Endothelial cell of umbilical vein (primary cell): ENCODE data around the gene DZIP3. TPM values are rescaled to one million over a fixed set of nuclear protein-coding genes. Genes with fewer than 3 reads are reported as not detected.

Experiments
- BruUV-seq: library from RNA; stranded (reverse); fragments of 400-500 nt; replicated peaks from 2 replicates; lab custom pipeline; 2021; lab: Mats Ljungman, UMichigan
- CTCF ChIA-PET: fragments of 300-600, 350-600 bp; sonication (Branson Sonifier 250); formaldehyde crosslinking; loops from one replicate; lab custom pipeline; 2021; ENCODE audit warnings: antibody characterized with exemption, inconsistent platforms; lab: Charles Lee
- POLR2A ChIA-PET: fragments of 300-600, 350-600 bp; sonication (Branson Sonifier 250); formaldehyde crosslinking; loops from one replicate; lab custom pipeline; 2021; ENCODE audit warnings: antibody characterized with exemption, inconsistent platforms; lab: Charles Lee
- DNase-seq: peaks from one replicate; pipeline ENCODE4 v3.0.0-alpha.2; 2011; ENCODE audit warnings: low read depth, low spot score
- FAIRE-seq: peaks from 2 replicates; lab custom pipeline; 2011; peaks lifted over from hg19 to GRCh38; lab: Jason Lieb, UNC
- H2AFZ ChIP-seq: 2 replicates; pipeline ENCODE4 v1.6.0; 2012; ENCODE audit warnings: low read depth, low read length, control low read depth, inconsistent platforms
- H3K27ac ChIP-seq: 2 replicates; pipeline ENCODE4 v1.5.1; 2011; ENCODE audit warnings: low read depth, mild to moderate bottlenecking, control low read depth, low read length, moderate library complexity; ENCODE audit not compliant: insufficient read depth
- H3K27me3 ChIP-seq, 2 experiments: 2 replicates each; pipeline versions ENCODE4 v1.6.0 to v1.6.1; 2011; ENCODE audit warnings: low read length in 2 of 2, mixed read lengths in 1 of 2; ENCODE audit not compliant: control insufficient read depth in 2 of 2, insufficient read depth in 2 of 2
- H3K36me3 ChIP-seq, 2 experiments: 2 replicates in 1 of 2; 3 replicates in 1 of 2; pipeline ENCODE4 v1.5.1; 2011; ENCODE audit warnings: low read length in 2 of 2, mild to moderate bottlenecking in 1 of 2, moderate library complexity in 1 of 2; ENCODE audit not compliant: control insufficient read depth in 2 of 2, insufficient read depth in 2 of 2; ENCODE audit errors: extremely low read depth in 1 of 2
- H3K4me1 ChIP-seq: 3 replicates; pipeline ENCODE4 v1.5.1; 2011; ENCODE audit warnings: mild to moderate bottlenecking, low read length; ENCODE audit not compliant: control insufficient read depth, insufficient read depth; ENCODE audit errors: extremely low read depth
- H3K4me2 ChIP-seq: 2 replicates; pipeline ENCODE4 v1.6.1; 2011; ENCODE audit warnings: low read length, control low read depth, mixed read lengths; ENCODE audit not compliant: insufficient read depth
- H3K4me3 ChIP-seq, 3 experiments: fragments of 200-600 bp in 1 of 3; sonication (generic), shearing (Covaris generic) in 1 of 3; replicated peaks in 1 of 3; 2 replicates each; pipeline ENCODE4 v1.5.1; 2011 to 2016; ENCODE audit warnings: control low read depth in 3 of 3, low read length in 3 of 3, mild to moderate bottlenecking in 2 of 3, inconsistent platforms in 1 of 3, low read depth in 1 of 3, moderate library complexity in 1 of 3; ENCODE audit not compliant: insufficient read depth in 1 of 3
- H3K79me2 ChIP-seq: 2 replicates; pipeline ENCODE4 v1.6.0; 2012; ENCODE audit warnings: low read length, inconsistent platforms; ENCODE audit not compliant: control insufficient read depth, insufficient read depth
- H3K9ac ChIP-seq: replicated peaks from 2 replicates; pipeline ENCODE3; 2011; ENCODE audit warnings: low read length, control low read depth; ENCODE audit not compliant: insufficient read depth; ENCODE audit errors: extremely low read depth
- H3K9me1 ChIP-seq: replicated peaks from 3 replicates; pipeline ENCODE4 v1.6.0; 2011; ENCODE audit warnings: mild to moderate bottlenecking, low read length; ENCODE audit not compliant: control insufficient read depth, insufficient read depth; ENCODE audit errors: extremely low read depth
- H3K9me3 ChIP-seq: replicated peaks from 2 replicates; pipeline ENCODE4 v1.5.1; 2012; ENCODE audit warnings: low read length, inconsistent platforms; ENCODE audit not compliant: control insufficient read depth, insufficient read depth
- H4K20me1 ChIP-seq: replicated peaks from 2 replicates; pipeline ENCODE3; 2011; ENCODE audit warnings: mild to moderate bottlenecking, low read length; ENCODE audit not compliant: control insufficient read depth, insufficient read depth; ENCODE audit errors: extremely low read depth
- EZH2 ChIP-seq: IDR thresholded peaks from 2 replicates; pipeline ENCODE4 v1.6.1; 2012; ENCODE audit warnings: borderline replicate concordance, low read depth, mild to moderate bottlenecking, moderate library complexity, low read length, inconsistent platforms; ENCODE audit not compliant: severe bottlenecking
- FOS ChIP-seq: IDR thresholded peaks from 2 replicates; pipeline ENCODE4 v1.6.1; 2011; ENCODE audit warnings: mild to moderate bottlenecking, low read length, moderate library complexity, borderline replicate concordance; ENCODE audit not compliant: insufficient read depth
- GATA2 ChIP-seq: IDR thresholded peaks from 2 replicates; pipeline ENCODE4 v1.7.0; 2011; ENCODE audit warnings: low read depth, mild to moderate bottlenecking, moderate library complexity, mixed read lengths, low read length; ENCODE audit not compliant: insufficient read length, insufficient read depth
- JUN ChIP-seq: IDR thresholded peaks from 2 replicates; pipeline ENCODE4 v1.6.1; 2011; ENCODE audit warnings: borderline replicate concordance, low read depth; ENCODE audit not compliant: insufficient read length, insufficient read depth
- MYC ChIP-seq: IDR thresholded peaks from one replicate; pipeline ENCODE4 v1.6.1; 2011; ENCODE audit warnings: mild to moderate bottlenecking, low read depth, low read length
- POLR2A ChIP-seq: IDR thresholded peaks from 2 replicates; pipeline ENCODE4 v1.6.1; 2012; ENCODE audit warnings: low read depth, mild to moderate bottlenecking, control low read depth, low read length
- POLR2AphosphoS5 ChIP-seq: IDR thresholded peaks from 2 replicates; pipeline ENCODE4 v1.6.1; 2012; ENCODE audit warnings: low read depth, mild to moderate bottlenecking, control low read depth, low read length, moderate library complexity; ENCODE audit not compliant: insufficient read depth
- dilution Hi-C: fragments of 300-500 bp; cut with MboI; formaldehyde crosslinking; loops from one replicate; pipeline ENCODE4 v1.15.0; 2019; ENCODE audit warnings: low sequenced_read_pairs; ENCODE audit not compliant: extremely low pct_ligation_motif_present
- intact Hi-C: fragments of 100-400 bp; cut with micrococcal nuclease; formaldehyde crosslinking; loops from one replicate; pipeline ENCODE4 v1.10.0; 2022
- polyA plus RNA-seq, 4 experiments: library from polyadenylated mRNA; depleted of rRNA in 3 of 4; stranded (reverse) in 3 of 4; unstranded in 1 of 4; fragments of >200 nt; gene quantifications; 2 replicates each; pipeline versions ENCODE4 v1.2.1 to v1.2.3, GENCODE V29; 2011 to 2012; ENCODE audit warnings: missing spikeins in 1 of 4
- total RNA-seq: library from RNA; stranded (reverse); gene quantifications from 2 replicates; pipeline ENCODE4 v1.2.3, GENCODE V29; 2021
- TF ChIP-seq, protein P1 (sequence below): IDR thresholded peaks from 2 replicates; pipeline ENCODE4 v1.6.1; 2011; ENCODE audit not compliant: insufficient read depth, insufficient read length
- TF ChIP-seq, protein P2 (sequence below), 2 donors: IDR thresholded peaks; 1 replicate in 1 of 2; 2 replicates in 1 of 2; pipeline ENCODE4 v1.5.1; 2011; ENCODE audit warnings: low read length in 2 of 2, mild to moderate bottlenecking in 2 of 2, moderate library complexity in 2 of 2, control low read depth in 1 of 2, inconsistent platforms in 1 of 2, low read depth in 1 of 2; ENCODE audit not compliant: insufficient read depth in 1 of 2; ENCODE audit errors: extremely low read depth in 1 of 2

Gene DZIP3
- total and polyA plus RNA-seq, 2 donors (not counting 3 experiments of a cell fraction or from before 2014, with no cell fraction given) = 1.9 to 6.5 TPM

DNA sequence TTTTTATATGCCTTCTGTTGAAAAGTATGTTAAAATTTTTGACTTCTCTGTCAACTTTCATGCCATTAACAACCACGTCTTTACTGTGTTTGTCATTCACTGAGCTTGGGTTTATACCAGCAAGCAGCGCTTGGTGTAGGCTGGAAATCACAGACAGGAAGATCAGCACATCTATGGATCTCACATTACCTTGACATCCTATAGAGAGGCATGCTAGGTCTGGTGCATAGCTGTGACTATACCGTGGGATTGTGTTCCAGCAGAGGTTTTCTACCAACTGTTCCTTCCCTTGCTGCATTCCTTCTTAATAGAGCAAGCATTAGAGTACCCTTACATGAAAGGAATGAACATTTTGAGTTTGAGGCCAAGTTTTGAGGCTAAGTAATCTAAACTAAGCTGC is 53.0 kb downstream of the DZIP3 start:
- dilution Hi-C loops = no loop called here
- no peak for FAIRE-seq
- POLR2A ChIA-PET = no interaction called here

DNA sequence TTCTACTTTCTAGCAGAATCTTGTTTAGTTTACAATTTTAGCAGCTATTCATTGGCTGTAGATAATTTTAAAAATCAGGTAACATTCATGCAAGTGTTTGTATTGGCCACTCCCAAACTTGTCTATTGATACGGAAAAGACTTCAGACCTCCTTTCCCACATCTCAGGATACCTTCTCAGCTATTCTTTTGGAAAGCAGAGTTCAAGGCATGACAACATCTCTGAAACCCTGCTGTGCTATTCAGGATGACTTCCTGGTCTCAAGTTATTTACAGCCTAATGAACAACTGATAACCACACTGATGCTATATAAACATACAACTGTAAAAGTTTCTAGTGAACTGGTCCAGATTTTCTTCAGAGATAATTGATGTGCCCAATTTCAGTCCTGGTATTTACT is 55.8 kb downstream of the DZIP3 start:
- DNase-seq (no peak), FAIRE-seq (no peak)
- intact Hi-C loops = no loop called here
- TF ChIP-seq, protein P1, sequence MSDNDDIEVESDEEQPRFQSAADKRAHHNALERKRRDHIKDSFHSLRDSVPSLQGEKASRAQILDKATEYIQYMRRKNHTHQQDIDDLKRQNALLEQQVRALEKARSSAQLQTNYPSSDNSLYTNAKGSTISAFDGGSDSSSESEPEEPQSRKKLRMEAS = no peak
- TF ChIP-seq POLR2AphosphoS5 (no peak), JUN (no peak), MYC (no peak), EZH2 (no peak), POLR2A (no peak), GATA2 (no peak), FOS (no peak)
- TF ChIP-seq, protein P2, sequence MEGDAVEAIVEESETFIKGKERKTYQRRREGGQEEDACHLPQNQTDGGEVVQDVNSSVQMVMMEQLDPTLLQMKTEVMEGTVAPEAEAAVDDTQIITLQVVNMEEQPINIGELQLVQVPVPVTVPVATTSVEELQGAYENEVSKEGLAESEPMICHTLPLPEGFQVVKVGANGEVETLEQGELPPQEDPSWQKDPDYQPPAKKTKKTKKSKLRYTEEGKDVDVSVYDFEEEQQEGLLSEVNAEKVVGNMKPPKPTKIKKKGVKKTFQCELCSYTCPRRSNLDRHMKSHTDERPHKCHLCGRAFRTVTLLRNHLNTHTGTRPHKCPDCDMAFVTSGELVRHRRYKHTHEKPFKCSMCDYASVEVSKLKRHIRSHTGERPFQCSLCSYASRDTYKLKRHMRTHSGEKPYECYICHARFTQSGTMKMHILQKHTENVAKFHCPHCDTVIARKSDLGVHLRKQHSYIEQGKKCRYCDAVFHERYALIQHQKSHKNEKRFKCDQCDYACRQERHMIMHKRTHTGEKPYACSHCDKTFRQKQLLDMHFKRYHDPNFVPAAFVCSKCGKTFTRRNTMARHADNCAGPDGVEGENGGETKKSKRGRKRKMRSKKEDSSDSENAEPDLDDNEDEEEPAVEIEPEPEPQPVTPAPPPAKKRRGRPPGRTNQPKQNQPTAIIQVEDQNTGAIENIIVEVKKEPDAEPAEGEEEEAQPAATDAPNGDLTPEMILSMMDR (IDR thresholded peaks at IDR 0.05; ENCODE audit: extremely low read depth in 1 of 2, insufficient read depth in 1 of 2, low read depth in 1 of 2, low read length in 2 of 2) = no peak
- no peak overlapping the region for H3K9ac ChIP-seq
- H3K9me3 ChIP-seq = no peaks in the 10 kb centered on the region
- H2AFZ ChIP-seq = no peak overlapping the region
- dilution Hi-C loops = no loop called here
- H3K27ac ChIP-seq = no peak overlapping the region
- no peaks in the 10 kb centered on the region for H3K9me1 ChIP-seq
- CTCF ChIA-PET = no interaction called here
- H3K4me2 ChIP-seq = no peak overlapping the region
- no peaks in the 10 kb centered on the region for H3K4me1 ChIP-seq
- BruUV-seq = no TSS peak
- H3K27me3 ChIP-seq = no peaks in the 10 kb centered on the region
- no peaks in the 10 kb centered on the region for H3K79me2 ChIP-seq
- POLR2A ChIA-PET = no interaction called here
- H3K36me3 ChIP-seq = no peaks in the 10 kb centered on the region
- no peaks in the 10 kb centered on the region for H4K20me1 ChIP-seq
- H3K4me3 ChIP-seq = no peak overlapping the region

More for the DNA sequence above, 53.0 kb downstream of the DZIP3 start:
- H3K4me1 ChIP-seq = no peaks in the 10 kb centered on the region
- no peaks in the 10 kb centered on the region for H3K79me2 ChIP-seq
- H3K4me3 ChIP-seq = no peak overlapping the region
- H3K27ac ChIP-seq = no peak overlapping the region
- H2AFZ ChIP-seq = no peak overlapping the region
- H3K9ac ChIP-seq = no peak overlapping the region
- no peaks in the 10 kb centered on the region for H3K9me1 ChIP-seq
- H3K36me3 ChIP-seq = no peaks in the 10 kb centered on the region
- H3K9me3 ChIP-seq = no peaks in the 10 kb centered on the region
- TF ChIP-seq MYC = no peak
- TF ChIP-seq EZH2 = no peak
- TF ChIP-seq, protein P1 = no peak
- no peak for TF ChIP-seq POLR2AphosphoS5
- no peaks in the 10 kb centered on the region for H4K20me1 ChIP-seq
- no TSS peak for BruUV-seq
- no peaks in the 10 kb centered on the region for H3K27me3 ChIP-seq
- DNase-seq = no peak
- intact Hi-C loops = no loop called here
- H3K4me2 ChIP-seq = no peak overlapping the region
- CTCF ChIA-PET = interaction anchor here (3.0 kb wide), 1 partner anchor 272 kb away, joined by 8 read pairs; no protein-coding TSS in a partner anchor
